SK-N-SH (cell line): ENCODE measurements around the gene MKRN2. TPM values are rescaled to one million over a fixed set of nuclear protein-coding genes. Genes with fewer than 3 reads are reported as not detected.

Source experiments
- CTCF ChIA-PET: fragments of 300-600, 350-600 bp; formaldehyde crosslinking; extraction: SDS; loops from one replicate; lab custom pipeline; 2021; lab: Yijun Ruan, JAX
- POLR2A ChIA-PET: fragments of 350-600 bp; sonication (Branson Sonifier 250); formaldehyde crosslinking; extraction: SDS; loops from one replicate; lab custom pipeline; 2020; ENCODE audit warnings: antibody characterized with exemption, inconsistent platforms; lab: Yijun Ruan, JAX
- DNase-seq: peaks from one replicate; pipeline ENCODE4 v3.0.0; 2012
- H2AFZ ChIP-seq: fragments of 200-600 bp; sonication (generic); 2 replicates; pipeline ENCODE4 v1.8.1; 2016; ENCODE audit warnings: antibody characterized with exemption, mild to moderate bottlenecking, low read depth
- H3F3A ChIP-seq: fragments of 200-600 bp; sonication (generic); replicated peaks from 2 replicates; pipeline ENCODE3; 2016; ENCODE audit warnings: antibody characterized with exemption, mild to moderate bottlenecking; ENCODE audit not compliant: insufficient read depth
- H3K27ac ChIP-seq, 2 experiments: fragments of 200-500 bp in 1 of 2; fragments of 200-600 bp in 1 of 2; sonication (Bioruptor generic) in 1 of 2; sonication (generic), shearing (Covaris generic) in 1 of 2; 2 replicates each; pipeline versions ENCODE4 v1.5.1 to v1.6.1; 2014 to 2016; ENCODE audit warnings: low read depth in 2 of 2, inconsistent platforms in 1 of 2, low read length in 1 of 2, mild to moderate bottlenecking in 1 of 2, mixed read lengths in 1 of 2
- H3K27me3 ChIP-seq: fragments of 200-600 bp; sonication (generic), shearing (Covaris generic); 2 replicates; pipeline ENCODE4 v1.6.1; 2016; ENCODE audit warnings: mixed run types; ENCODE audit not compliant: insufficient read depth
- H3K36me3 ChIP-seq, 2 experiments: fragments of 200-500 bp in 1 of 2; fragments of 200-600 bp in 1 of 2; sonication (Bioruptor generic) in 1 of 2; sonication (generic) in 1 of 2; replicated peaks in 1 of 2; 2 replicates each; pipeline versions ENCODE3 to v1.5.1; 2014 to 2016; ENCODE audit warnings: low read length in 1 of 2, mild to moderate bottlenecking in 1 of 2; ENCODE audit not compliant: insufficient read depth in 2 of 2, control insufficient read depth in 1 of 2
- H3K4me1 ChIP-seq, 2 experiments: fragments of 200-500 bp in 1 of 2; fragments of 200-600 bp in 1 of 2; sonication (Bioruptor generic) in 1 of 2; sonication (generic), shearing (Covaris generic) in 1 of 2; 2 replicates each; pipeline versions ENCODE4 v1.5.1 to v1.6.1; 2014 to 2016; ENCODE audit warnings: low read depth in 1 of 2, low read length in 1 of 2, mixed run types in 1 of 2; ENCODE audit not compliant: insufficient read depth in 2 of 2, control insufficient read depth in 1 of 2
- H3K4me2 ChIP-seq: fragments of 200-600 bp; sonication (generic), shearing (Covaris generic); 2 replicates; pipeline ENCODE4 v1.6.1; 2017; ENCODE audit warnings: mixed run types
- H3K4me3 ChIP-seq, 2 experiments: fragments of 200-500 bp in 1 of 2; fragments of 200-600 bp in 1 of 2; sonication (Bioruptor generic) in 1 of 2; sonication (generic), shearing (Covaris generic) in 1 of 2; 2 replicates each; pipeline versions ENCODE4 v1.5.1 to v1.8.1; 2014 to 2016; ENCODE audit warnings: low read depth in 2 of 2, inconsistent platforms in 1 of 2, low read length in 1 of 2, mild to moderate bottlenecking in 1 of 2, mixed read lengths in 1 of 2, moderate library complexity in 1 of 2
- H3K79me2 ChIP-seq: fragments of 200-600 bp; sonication (generic); 2 replicates; pipeline ENCODE4 v1.8.1; 2017; ENCODE audit warnings: mild to moderate bottlenecking; ENCODE audit not compliant: insufficient read depth
- H3K9ac ChIP-seq: fragments of 200-600 bp; sonication (generic); 2 replicates; pipeline ENCODE4 v1.6.1; 2017; ENCODE audit warnings: mixed run types
- H3K9me2 ChIP-seq: fragments of 200-600 bp; sonication (generic); 2 replicates; pipeline ENCODE4 v1.6.1; 2017; ENCODE audit warnings: mixed run types
- H3K9me3 ChIP-seq: fragments of 200-600 bp; sonication (generic); 2 replicates; pipeline ENCODE4 v1.6.1; 2017; ENCODE audit warnings: mixed run types, mild to moderate bottlenecking, moderate library complexity
- H4K20me1 ChIP-seq: fragments of 200-600 bp; sonication (generic); 2 replicates; pipeline ENCODE4 v1.6.1; 2017; ENCODE audit warnings: mild to moderate bottlenecking, mixed run types; ENCODE audit not compliant: insufficient read depth
- CHD2 ChIP-seq: fragments of 150-350 bp; IDR thresholded peaks from 2 replicates; pipeline ENCODE4 v1.6.1; 2018; ENCODE audit warnings: low read length; ENCODE audit not compliant: partially characterized antibody
- ELF1 ChIP-seq: IDR thresholded peaks from 2 replicates; pipeline ENCODE4 v1.4.0; 2012
- FOSL2 ChIP-seq: IDR thresholded peaks from 2 replicates; pipeline ENCODE4 v1.4.0; 2012; ENCODE audit warnings: low read depth, mild to moderate bottlenecking, moderate library complexity, borderline replicate concordance
- FOXJ3 ChIP-seq: sonication (generic); formaldehyde crosslinking; IDR thresholded peaks from 2 replicates; pipeline ENCODE4 v1.5.1; 2020; ENCODE audit warnings: mild to moderate bottlenecking, missing genetic modification reagents
- FOXM1 ChIP-seq: IDR thresholded peaks from 2 replicates; pipeline ENCODE4 v1.4.0; 2012; ENCODE audit warnings: low read depth, mild to moderate bottlenecking
- GABPA ChIP-seq: IDR thresholded peaks from 2 replicates; pipeline ENCODE4 v1.4.0; 2012; ENCODE audit warnings: low read depth, mild to moderate bottlenecking
- GATA2 ChIP-seq: sonication (generic); formaldehyde crosslinking; IDR thresholded peaks from 2 replicates; pipeline ENCODE4 v1.5.0; 2020; ENCODE audit warnings: mild to moderate bottlenecking, missing genetic modification reagents
- JUND ChIP-seq: IDR thresholded peaks from 2 replicates; pipeline ENCODE4 v1.4.0; 2012
- MEF2A ChIP-seq: IDR thresholded peaks from 2 replicates; pipeline ENCODE4 v1.4.0; 2012; ENCODE audit warnings: low read depth, borderline replicate concordance
- MXI1 ChIP-seq: IDR thresholded peaks from 2 replicates; pipeline ENCODE4 v1.6.1; 2012; ENCODE audit warnings: mild to moderate bottlenecking, low read depth, low read length, improper control_type of control experiment
- POLR2AphosphoS5 ChIP-seq: IDR thresholded peaks from 2 replicates; pipeline ENCODE4 v1.6.1; 2012; ENCODE audit warnings: low read depth, low read length
- RCOR1 ChIP-seq: fragments of 150-350 bp; IDR thresholded peaks from 2 replicates; pipeline ENCODE4 v1.6.1; 2017; ENCODE audit warnings: antibody characterized with exemption, low read length
- RXRA ChIP-seq: IDR thresholded peaks from 2 replicates; pipeline ENCODE4 v1.4.0; 2012; ENCODE audit warnings: low read depth, mild to moderate bottlenecking, borderline replicate concordance
- SIN3A ChIP-seq: IDR thresholded peaks from 2 replicates; pipeline ENCODE4 v1.6.1; 2012; ENCODE audit warnings: low read depth, mild to moderate bottlenecking, low read length, moderate library complexity, borderline replicate concordance
- TAF1 ChIP-seq: IDR thresholded peaks from 2 replicates; pipeline ENCODE4 v1.6.1; 2012; ENCODE audit warnings: low read depth, mild to moderate bottlenecking, low read length, moderate library complexity, borderline replicate concordance
- TCF12 ChIP-seq: IDR thresholded peaks from 2 replicates; pipeline ENCODE4 v1.4.0; 2012
- TEAD4 ChIP-seq: IDR thresholded peaks from 2 replicates; pipeline ENCODE4 v1.4.0; 2012; ENCODE audit warnings: mild to moderate bottlenecking, borderline replicate concordance; ENCODE audit not compliant: insufficient read depth
- YY1 ChIP-seq: IDR thresholded peaks from 2 replicates; pipeline ENCODE4 v1.4.0; 2012; ENCODE audit warnings: low read depth, mild to moderate bottlenecking
- WGBS: methylation state at CpG from one replicate; pipeline ENCODE4 v1.1.6; 2017; ENCODE audit warnings: low lambda C conversion rate; 5-methylcytosine and 5-hydroxymethylcytosine counted together
- polyA plus RNA-seq, 3 experiments: library from polyadenylated mRNA; depleted of rRNA; stranded (reverse); fragments of >200 nt; gene quantifications; 2 replicates each; pipeline ENCODE4 v1.2.3, GENCODE V29; 2012
- TF ChIP-seq, protein P1 (sequence below): IDR thresholded peaks from 2 replicates; pipeline ENCODE4 v1.4.0; 2012; ENCODE audit warnings: low read depth
- TF ChIP-seq, protein P2 (sequence below): IDR thresholded peaks from 2 replicates; pipeline ENCODE4 v1.6.1; 2012; ENCODE audit warnings: mild to moderate bottlenecking, low read depth, low read length, moderate library complexity
- TF ChIP-seq, protein P3 (sequence below): fragments of 150-350 bp; IDR thresholded peaks from 2 replicates; pipeline ENCODE4 v1.6.1; 2016; ENCODE audit warnings: mild to moderate bottlenecking, low read depth, low read length
- TF ChIP-seq, protein P4 (sequence below): IDR thresholded peaks from 2 replicates; pipeline ENCODE4 v1.4.0; 2012; ENCODE audit warnings: low read depth, borderline replicate concordance
- TF ChIP-seq, protein P5 (sequence below): fragments of 150-350 bp; IDR thresholded peaks from 2 replicates; pipeline ENCODE4 v1.6.1; 2017; ENCODE audit warnings: antibody characterized with exemption, low read length, low read depth, borderline replicate concordance

The MKRN2 gene
- polyA plus RNA-seq, 1 of the 3 experiments (the other 2 are of a cell fraction): 29.8 TPM

DNA sequence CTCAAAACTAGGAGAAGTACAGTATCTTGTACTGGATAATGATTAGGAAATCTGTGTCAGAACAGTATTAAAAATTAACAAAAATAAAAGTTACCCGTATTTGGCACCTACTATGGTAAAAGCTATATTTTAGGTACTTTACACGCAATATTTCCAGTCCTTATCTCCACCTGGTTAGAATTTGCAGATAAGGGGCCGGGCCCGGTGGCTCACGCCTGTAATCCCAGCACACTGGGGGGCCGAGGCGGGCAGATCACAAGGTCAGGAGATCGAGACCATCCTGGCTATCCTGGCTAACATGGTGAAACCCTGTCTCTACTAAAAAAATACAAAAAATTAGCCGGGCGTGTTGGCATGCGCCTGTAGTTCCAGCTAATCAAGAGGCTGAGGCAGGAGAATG is 40.0 kb upstream of the MKRN2 start:
- H3K4me3 ChIP-seq: no peak overlapping the region
- whole genome bisulfite sequencing: 96% methylated on average over 11 of the region's 11 CpGs

DNA sequence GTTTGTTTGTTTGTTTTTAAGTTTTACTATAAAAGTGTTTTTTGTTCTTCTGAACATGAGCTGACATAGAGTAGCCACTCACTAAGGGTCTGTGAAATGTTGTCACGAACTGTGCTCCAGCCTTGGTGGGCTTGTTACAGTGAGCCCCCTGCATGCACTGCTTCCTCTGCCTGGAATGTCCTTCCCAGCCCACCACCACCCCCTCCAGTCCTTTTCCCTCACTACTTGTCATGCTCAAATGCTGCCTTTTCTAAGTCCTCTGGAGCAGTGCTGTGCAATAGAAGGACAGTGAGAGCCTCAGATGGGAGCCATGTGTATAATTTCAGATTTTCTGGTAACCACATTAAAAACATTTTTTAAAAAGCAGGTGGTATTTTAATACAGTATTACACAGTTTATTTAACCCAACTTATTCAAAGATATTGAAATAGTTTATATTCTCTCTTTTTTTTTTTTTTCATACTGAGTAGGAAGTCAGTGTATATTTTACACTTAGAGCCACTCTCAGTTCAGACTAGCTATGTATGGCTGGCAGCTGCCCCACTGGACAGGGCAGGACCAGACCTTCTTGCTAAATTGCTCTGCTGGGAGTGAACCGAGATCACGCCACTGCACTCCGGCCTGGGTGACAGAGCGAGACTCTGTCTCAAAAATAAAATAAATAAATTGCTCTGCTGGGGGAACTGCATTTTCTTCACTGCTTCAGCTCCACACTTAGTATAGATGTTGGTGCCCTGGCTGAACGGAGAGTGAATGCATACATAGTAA is 38.4 kb upstream of the MKRN2 start:
- Histone ChIP-seq H3F3A (no peaks in the 10 kb centered on the region), H2AFZ (no peak overlapping the region)
- no peak for TF ChIP-seq ELF1
- TF ChIP-seq, protein P1, sequence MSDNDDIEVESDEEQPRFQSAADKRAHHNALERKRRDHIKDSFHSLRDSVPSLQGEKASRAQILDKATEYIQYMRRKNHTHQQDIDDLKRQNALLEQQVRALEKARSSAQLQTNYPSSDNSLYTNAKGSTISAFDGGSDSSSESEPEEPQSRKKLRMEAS: no peak
- no peak for TF ChIP-seq FOXM1
- TF ChIP-seq FOSL2: no peak
- TF ChIP-seq FOXJ3: no peak
- no peak for TF ChIP-seq CHD2
- no peak for TF ChIP-seq JUND
- no peak for TF ChIP-seq TCF12
- TF ChIP-seq, protein P2, sequence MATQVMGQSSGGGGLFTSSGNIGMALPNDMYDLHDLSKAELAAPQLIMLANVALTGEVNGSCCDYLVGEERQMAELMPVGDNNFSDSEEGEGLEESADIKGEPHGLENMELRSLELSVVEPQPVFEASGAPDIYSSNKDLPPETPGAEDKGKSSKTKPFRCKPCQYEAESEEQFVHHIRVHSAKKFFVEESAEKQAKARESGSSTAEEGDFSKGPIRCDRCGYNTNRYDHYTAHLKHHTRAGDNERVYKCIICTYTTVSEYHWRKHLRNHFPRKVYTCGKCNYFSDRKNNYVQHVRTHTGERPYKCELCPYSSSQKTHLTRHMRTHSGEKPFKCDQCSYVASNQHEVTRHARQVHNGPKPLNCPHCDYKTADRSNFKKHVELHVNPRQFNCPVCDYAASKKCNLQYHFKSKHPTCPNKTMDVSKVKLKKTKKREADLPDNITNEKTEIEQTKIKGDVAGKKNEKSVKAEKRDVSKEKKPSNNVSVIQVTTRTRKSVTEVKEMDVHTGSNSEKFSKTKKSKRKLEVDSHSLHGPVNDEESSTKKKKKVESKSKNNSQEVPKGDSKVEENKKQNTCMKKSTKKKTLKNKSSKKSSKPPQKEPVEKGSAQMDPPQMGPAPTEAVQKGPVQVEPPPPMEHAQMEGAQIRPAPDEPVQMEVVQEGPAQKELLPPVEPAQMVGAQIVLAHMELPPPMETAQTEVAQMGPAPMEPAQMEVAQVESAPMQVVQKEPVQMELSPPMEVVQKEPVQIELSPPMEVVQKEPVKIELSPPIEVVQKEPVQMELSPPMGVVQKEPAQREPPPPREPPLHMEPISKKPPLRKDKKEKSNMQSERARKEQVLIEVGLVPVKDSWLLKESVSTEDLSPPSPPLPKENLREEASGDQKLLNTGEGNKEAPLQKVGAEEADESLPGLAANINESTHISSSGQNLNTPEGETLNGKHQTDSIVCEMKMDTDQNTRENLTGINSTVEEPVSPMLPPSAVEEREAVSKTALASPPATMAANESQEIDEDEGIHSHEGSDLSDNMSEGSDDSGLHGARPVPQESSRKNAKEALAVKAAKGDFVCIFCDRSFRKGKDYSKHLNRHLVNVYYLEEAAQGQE: no peak
- no peak for TF ChIP-seq RXRA
- TF ChIP-seq, protein P3, sequence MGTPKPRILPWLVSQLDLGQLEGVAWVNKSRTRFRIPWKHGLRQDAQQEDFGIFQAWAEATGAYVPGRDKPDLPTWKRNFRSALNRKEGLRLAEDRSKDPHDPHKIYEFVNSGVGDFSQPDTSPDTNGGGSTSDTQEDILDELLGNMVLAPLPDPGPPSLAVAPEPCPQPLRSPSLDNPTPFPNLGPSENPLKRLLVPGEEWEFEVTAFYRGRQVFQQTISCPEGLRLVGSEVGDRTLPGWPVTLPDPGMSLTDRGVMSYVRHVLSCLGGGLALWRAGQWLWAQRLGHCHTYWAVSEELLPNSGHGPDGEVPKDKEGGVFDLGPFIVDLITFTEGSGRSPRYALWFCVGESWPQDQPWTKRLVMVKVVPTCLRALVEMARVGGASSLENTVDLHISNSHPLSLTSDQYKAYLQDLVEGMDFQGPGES: no peak
- no peak for TF ChIP-seq MEF2A
- TF ChIP-seq, all 33 proteins: peak for 0
- POLR2A ChIA-PET: interaction anchor here (0.6 kb wide), 1 partner anchor 23 kb away, joined by 3 read pairs; no protein-coding TSS in a partner anchor
- Histone ChIP-seq H3K36me3 (peaks cover 9 to 14% of the 10 kb centered on the region in 2 experiments), H3K27ac (no peak overlapping the region), H3K9me2 (no peaks in the 10 kb centered on the region), H3K79me2 (no peaks in the 10 kb centered on the region), H3K27me3 (no peaks in the 10 kb centered on the region), H3K4me3 (no peak overlapping the region), H3K4me1 (peaks cover 0 to 16% of the 10 kb centered on the region in 2 experiments; a peak in 1 of 4 replicates), H3K9me3 (no peaks in the 10 kb centered on the region), H3K9ac (no peak overlapping the region), H3K4me2 (no peak overlapping the region), H4K20me1 (no peaks in the 10 kb centered on the region)
- CTCF ChIA-PET: no interaction called here
- DNase-seq: no peak
- 95% methylated on average over 6 of the region's 6 CpGs for WGBS

More for the DNA sequence above, 40.0 kb upstream of the MKRN2 start:
- no peak overlapping the region for H3K9ac ChIP-seq
- DNase-seq: no peak
- H4K20me1 ChIP-seq: no peaks in the 10 kb centered on the region
- no peaks in the 10 kb centered on the region for H3K27me3 ChIP-seq
- no peak for TF ChIP-seq TAF1
- TF ChIP-seq POLR2AphosphoS5: no peak
- TF ChIP-seq, protein P4, sequence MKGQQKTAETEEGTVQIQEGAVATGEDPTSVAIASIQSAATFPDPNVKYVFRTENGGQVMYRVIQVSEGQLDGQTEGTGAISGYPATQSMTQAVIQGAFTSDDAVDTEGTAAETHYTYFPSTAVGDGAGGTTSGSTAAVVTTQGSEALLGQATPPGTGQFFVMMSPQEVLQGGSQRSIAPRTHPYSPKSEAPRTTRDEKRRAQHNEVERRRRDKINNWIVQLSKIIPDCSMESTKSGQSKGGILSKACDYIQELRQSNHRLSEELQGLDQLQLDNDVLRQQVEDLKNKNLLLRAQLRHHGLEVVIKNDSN: no peak
- no peak for TF ChIP-seq SIN3A
- TF ChIP-seq FOXJ3: no peak
- no peak for TF ChIP-seq RCOR1
- no peak for TF ChIP-seq GABPA
- no peak for TF ChIP-seq FOSL2
- TF ChIP-seq MXI1: no peak
- no peak for TF ChIP-seq ELF1
- TF ChIP-seq TEAD4: no peak
- TF ChIP-seq, protein P5, sequence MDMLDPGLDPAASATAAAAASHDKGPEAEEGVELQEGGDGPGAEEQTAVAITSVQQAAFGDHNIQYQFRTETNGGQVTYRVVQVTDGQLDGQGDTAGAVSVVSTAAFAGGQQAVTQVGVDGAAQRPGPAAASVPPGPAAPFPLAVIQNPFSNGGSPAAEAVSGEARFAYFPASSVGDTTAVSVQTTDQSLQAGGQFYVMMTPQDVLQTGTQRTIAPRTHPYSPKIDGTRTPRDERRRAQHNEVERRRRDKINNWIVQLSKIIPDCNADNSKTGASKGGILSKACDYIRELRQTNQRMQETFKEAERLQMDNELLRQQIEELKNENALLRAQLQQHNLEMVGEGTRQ: no peak
- TF ChIP-seq JUND: no peak
- TF ChIP-seq GATA2: no peak
- no peak for TF ChIP-seq YY1
- TF ChIP-seq TCF12: no peak
- no peaks in the 10 kb centered on the region for H3F3A ChIP-seq
- no peaks in the 10 kb centered on the region for H3K79me2 ChIP-seq
- H3K27ac ChIP-seq: no peak overlapping the region
- H3K4me2 ChIP-seq: no peak overlapping the region
- no peak overlapping the region for H2AFZ ChIP-seq
- peaks cover 9 to 12% of the 10 kb centered on the region in 2 experiments for H3K36me3 ChIP-seq
- H3K9me2 ChIP-seq: no peaks in the 10 kb centered on the region
- ChIA-PET CTCF (no interaction called here), POLR2A (no interaction called here)
- peaks cover 0 to 22% of the 10 kb centered on the region in 2 experiments; a peak in 2 of 4 replicates for H3K4me1 ChIP-seq
- H3K9me3 ChIP-seq: no peaks in the 10 kb centered on the region
